Renal cortical epithelial cell (primary cell): ENCODE data around the gene ACOXL. TPM values are rescaled to one million over a fixed set of nuclear protein-coding genes. Genes with fewer than 3 reads are reported as not detected.
A peak's percentile ranks its signal among the peaks of the same experiment; 100 is the strongest.

Source experiments
- DNase-seq: peaks from one replicate; pipeline ENCODE4 v3.0.0-alpha.2; 2011; ENCODE audit warnings: low read depth
- total RNA-seq: library from RNA; depleted of rRNA; stranded (reverse); fragments of >200 nt; gene quantifications from 2 replicates; pipeline ENCODE4 v1.2.3, GENCODE V29; 2014

ACOXL gene
- total RNA-seq, 1 donor from 2014 or later = not detected

DNA sequence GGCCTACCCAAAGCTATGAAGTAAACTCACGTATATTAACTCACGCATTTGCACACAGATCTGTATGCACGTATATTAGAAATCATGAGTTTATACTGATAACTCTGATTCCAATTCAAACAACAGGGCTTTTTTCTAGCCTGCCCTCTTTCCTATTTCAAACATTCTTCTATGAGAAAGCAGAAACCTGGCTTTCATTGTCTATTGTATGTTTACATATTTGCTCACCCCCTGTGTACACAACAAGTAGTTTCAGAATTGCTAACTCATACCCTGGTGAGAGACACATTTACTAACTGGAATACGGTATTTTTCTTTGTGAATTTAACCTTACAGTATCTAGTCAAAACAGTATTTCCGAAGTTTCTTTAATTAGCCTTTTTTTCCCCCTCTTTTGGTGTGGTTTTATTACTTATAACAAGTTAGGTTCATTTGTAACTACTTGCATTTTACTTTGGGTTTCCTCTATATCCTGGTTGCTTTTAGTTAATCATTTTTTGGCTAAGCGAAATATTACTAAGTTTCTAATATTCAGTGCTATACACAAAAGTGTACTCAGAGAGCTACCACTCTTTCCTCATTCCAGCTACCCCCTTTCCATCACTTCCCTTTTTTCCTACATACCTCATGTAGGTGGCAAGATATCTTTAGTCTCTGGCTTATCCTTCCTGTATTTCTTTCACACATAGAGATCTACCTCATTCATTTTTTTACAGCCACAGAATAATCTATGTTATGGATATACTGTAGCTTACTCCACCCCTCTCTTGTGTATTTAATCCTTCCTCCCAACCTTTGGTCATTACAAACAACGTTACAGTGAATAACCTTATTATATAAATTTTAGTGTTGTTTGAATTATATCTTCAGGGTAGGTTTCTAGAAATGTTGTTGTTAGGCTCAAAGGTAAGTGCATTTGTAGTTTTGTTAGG is 275.6 kb downstream of the ACOXL start:
- no peak for DNase-seq

- DNase-seq = no peak
Observed at GRCh38 chr2:111011218-111011617, 278.8 kb downstream of the ACOXL start.

- no peak for DNase-seq
Observed at GRCh38 chr2:111015283-111015995, 283.1 kb downstream of the ACOXL start.

- DNase-seq = no peak
Observed at GRCh38 chr2:111017034-111017622, 284.8 kb downstream of the ACOXL start.

DNA sequence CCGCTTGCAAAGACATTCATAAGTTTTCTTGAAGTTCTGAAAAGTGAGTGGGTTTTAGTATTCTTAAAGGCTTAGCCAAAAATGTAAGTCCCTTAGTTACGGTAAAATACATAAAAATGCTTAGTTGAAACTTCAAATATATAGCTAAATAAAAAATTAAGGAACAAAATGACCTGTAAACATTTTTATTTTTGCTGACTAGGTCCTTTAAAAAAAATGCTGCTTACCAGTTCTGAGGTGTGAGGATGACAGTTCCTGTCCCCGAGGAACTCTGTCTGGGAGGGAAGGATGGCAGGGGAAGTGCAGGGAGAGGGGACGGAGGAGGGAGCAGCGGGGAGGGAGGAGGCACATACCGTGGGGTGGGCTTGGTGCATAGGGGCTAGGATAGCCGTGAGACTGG is 285.5 kb downstream of the ACOXL start:
- no peak for DNase-seq

DNA sequence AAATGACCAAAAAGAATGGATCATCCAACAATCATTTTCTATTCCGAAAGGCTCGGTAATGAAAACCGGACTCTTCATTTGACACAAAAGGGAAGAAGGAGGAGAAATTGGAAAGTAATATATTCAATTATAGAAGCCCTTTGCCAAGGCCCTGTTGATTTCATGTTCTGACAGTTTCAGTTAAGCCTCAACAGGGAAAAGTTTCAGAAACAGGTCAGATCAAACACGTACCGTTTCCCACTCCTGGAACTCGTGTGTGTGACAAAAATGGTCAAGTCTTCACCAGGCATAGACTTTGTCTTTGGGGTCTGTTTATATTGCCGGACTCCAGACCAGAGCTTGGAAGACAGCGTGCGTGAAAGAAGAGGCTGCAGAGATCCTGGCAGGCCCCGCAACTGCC is 287.0 kb downstream of the ACOXL start:
- no peak for DNase-seq

DNA sequence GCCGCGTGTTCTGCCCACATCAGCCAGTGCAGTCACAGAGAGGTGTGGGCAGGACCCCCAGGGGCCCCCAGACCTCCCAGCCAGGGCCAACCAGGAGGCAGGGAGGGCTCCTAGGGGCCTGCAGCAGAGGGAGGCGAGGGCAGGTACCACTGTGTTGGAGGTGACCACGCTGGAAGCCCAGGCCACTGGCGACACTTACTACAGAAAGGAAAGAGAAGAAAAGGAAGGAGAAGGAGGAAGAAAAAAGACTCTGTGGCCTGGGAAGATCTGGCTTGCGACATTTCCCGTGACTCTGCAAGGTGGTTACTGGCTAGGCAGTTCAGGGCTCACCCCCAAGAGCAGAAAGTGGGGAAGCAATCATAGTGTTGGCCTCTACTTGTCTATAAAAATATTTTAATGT is 290.3 kb downstream of the ACOXL start:
- DNase-seq = no peak

DNA sequence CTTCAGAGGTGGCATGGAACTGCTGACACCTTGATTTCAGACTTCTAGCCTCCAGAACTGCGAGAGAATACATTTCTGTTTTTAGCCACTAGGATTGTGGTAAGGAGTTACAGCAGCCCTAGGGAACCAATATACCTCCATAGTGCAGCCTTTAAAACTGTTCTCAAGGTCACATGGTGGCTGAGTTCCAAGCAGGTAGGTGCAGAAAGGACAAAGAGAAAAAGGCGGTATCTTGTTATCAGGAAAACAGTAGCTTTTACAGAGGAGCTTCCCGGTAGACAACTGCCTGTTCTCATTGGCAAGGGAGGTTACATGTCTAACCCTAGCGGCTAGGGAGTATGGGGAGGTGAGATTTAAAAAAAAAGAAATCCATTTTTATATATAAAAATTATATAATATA is 292.1 kb downstream of the ACOXL start:
- no peak for DNase-seq

DNA sequence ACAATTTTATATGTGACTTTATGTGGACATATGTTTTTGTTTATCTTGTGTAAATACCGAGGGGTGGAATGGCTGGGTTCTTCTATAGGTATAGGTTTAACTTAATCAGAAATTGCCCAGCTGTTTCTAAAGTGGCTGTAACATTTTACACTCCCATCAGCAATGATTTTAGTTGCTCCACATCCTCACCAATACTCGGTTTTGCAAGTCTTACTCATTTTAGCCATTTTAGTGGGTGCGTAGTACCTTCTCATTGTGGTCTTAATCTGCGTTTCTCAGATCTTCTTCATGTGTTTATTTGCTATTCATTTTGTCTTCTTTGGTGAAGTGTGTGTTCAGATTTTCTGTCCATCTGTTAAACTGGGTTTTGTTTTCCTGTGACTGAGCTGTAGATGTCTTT is 292.9 kb downstream of the ACOXL start:
- DNase-seq = no peak

DNA sequence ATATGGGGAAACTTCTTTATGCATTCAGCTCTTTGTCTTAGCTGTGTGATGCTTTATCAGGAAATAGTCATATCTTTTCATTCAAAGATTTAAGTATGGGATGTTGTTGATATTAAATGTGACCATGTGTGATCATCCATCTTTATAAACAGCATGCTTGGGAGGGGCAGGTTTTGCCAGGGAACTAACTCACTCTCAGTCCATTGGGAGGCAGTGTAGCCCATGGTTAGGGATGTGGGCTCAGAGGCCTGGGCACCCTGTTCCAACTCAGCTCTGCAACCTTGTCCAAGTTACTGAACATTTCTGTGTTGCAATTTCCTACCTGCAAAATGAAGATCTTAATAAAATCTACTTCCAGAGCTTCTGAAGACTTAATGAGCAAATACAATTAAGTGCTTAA is 296.3 kb downstream of the ACOXL start:
- no peak for DNase-seq

GRCh38 chr2:111029181-111029927 is 297.0 kb downstream of the ACOXL start:
- DNase-seq = peak; percentile 62

DNA sequence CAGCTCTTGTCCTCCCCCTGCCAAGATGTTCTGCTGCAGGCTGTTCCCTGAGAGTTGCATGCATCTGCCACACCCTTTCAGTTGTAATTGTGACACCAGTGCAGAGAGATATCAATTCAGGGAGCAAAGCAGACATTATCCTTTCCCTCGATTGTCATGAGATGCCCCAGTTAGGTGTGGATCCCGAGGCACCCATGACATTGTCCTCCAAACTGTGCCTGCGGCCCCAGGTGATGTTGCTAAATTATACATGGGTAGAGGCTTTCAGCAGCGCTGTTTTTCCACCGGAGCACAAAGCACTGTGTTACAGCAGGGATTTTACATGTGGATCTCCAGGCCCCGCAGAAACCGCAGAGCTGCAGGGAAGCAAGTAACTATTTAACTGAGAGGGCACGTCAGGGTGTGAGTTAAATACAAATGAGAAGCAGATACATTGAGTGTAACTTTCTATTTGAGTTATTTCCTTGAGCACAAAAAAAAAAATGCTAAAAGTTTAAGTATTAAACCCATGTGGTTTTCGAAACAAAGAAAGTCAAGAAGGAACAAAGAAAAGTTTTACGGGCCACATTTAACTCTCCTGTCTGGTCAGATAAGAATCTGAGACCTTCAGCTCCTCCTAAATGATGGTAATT is 298.0 kb downstream of the ACOXL start:
- DNase-seq = peak; percentile 95

GRCh38 chr2:111030945-111031344 is 298.6 kb downstream of the ACOXL start:
- DNase-seq = peak; percentile 42

DNA sequence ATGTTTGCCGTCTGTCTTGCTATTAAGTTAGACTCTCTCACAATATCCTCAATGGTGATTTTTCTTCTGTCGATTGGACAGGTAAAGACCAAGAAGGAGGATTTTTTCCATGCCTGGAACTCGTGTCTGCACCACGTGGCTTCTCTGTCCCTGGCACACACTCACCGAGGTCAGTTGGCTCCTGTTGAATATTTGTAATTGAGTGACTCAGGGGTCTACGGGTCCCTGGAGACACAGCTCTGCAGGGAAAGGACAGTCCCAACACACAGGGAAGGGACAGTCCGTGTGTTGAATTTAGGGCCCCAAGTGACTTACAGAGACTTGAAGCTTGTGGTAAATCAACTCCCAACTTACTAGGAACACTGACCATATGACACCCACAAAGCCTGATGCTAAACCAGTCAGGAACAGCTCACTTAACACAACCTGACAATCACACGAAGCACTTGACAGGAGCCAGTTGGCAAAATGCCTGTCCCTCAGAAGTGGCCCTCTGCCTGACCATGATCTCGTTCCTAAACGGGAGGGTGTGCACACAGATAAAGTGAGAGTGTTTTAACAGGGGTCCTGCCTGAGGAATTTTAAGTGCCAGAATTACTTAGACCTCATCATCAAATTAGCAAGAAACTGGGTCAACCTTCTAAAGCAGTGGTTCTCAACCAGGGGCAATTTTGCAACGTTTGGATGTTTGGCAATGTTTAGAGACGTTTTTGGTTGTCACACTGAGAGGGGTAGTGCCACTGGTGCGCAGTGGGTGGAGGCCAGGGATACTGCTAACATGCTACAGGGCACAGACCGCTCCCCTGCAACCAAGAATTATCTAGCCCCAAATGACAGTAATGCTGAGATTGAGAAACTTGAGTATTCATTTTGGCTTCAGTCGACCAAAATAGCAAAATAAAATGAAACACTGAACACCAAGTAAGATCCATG is 299.4 kb downstream of the ACOXL start:
- peak; percentile 41 for DNase-seq

DNA sequence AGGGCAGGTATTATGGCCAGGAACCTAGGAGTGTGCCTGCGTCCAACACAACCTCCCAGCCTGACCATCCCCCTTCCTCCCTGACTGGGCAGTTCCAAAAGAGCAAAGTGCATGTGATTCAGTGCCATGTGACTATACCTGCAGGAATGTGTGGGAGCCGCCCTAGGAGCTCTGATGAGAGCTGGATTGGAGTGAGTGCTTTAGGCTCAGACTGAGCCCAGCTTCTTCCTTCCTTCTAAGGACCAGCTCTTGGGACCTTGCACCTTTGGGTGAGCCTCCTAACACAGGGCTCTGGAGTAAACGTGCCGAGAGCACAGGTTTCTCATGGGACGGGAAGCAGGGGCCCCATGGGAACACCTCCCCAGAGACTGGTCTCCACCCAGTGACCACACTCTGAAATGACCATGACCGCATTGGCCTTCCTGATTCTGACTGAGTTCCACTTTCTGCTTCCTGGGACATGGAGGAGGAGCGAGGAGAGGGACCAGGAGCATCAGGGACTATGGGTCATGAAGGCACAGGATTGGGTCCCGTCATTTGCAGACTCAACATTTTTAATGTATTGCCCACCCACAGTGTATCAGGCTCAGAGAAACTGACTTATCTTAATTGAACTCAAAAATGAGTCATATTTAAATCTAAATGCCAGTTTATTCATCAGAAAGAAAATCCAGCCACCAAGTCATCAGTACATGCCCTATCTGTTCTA is 300.5 kb downstream of the ACOXL start:
- peak; percentile 92 for DNase-seq

DNA sequence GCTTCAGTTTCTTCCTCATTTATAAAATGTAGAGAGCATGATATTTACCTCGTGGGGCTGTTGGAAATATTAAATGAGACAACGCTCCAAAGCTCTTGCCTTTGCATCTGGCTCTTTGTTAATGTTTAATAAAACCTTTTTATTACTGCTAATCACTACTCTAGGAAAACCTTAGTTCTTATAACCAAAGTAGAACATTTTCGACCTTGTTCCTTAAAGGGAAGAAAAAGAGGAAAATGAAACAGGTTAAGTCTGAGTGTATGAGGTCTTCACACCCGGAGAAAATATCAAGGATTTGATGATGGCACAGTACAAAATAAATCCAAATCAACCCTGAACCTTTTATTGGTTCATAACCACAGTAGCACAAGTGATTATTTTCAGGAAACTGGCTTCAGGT is 301.8 kb downstream of the ACOXL start:
- DNase-seq = no peak

DNA sequence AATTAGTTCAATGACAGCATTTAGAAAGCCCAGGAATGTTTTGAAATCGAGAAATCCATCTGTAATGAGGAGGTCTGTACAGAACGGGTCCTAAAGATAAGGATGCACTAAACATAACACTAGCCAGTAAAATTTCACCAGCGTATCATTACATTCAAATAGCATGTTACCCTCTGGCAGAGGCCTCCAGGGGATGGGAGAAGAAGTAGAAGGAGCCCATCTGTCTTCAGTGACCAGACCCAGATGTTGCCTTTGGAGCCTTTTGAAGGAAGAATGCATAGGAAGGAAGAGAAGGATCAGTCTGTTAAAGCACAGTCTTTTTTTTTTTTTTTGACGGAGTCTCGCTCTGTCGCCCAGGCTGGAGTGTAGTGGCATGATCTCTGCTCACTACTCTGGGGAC is 302.2 kb downstream of the ACOXL start:
- DNase-seq = no peak

DNA sequence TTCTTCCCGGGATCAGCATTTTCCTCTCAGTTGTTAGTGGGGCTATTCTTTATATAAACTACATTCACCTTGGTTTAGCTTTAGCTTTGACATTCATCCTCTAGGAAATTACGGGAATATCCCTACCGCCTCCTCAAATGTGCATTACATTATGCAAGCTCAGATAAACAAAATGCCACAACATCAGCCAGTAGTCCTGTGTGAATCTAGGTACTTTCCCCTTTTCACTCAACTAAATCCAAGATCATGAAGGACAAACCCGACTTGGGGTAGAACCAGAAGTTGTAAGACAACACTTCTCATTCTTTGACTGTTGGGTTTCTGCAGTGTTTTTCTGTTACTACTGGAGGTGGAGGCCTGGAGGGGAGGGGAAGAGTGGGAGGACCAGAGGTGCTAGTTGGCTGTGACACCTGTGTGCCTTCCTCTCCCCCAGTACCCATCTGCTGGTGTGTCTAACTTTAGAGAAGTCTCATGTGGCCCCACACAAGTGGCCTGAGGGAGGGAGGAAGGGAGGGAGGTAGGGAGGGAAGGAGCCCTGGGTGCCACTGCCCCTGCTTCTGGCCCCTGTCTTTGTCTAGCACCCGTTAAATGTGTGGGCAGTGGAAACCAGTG is 303.6 kb downstream of the ACOXL start:
- peak; percentile 69 for DNase-seq

GRCh38 chr2:111037128-111037527 is 304.8 kb downstream of the ACOXL start:
- no peak for DNase-seq
